Motor neuron (in vitro differentiated cells): ENCODE results near the gene ZFYVE1. TPM values are rescaled to one million over a fixed set of nuclear protein-coding genes. Genes with fewer than 3 reads are reported as not detected.
"Not testable (repeated sequence)": the region's sequence is repeated elsewhere in the genome, so short reads cannot be mapped to it uniquely, and the experiment has no call there.

Experiments
- ATAC-seq, 8 experiments: fragments of 200-7000 bp; cut with Tn5 transposase; replicated peaks in 6 of 8; 2 replicates each; pipeline ENCODE4 v1.8.0; 2021; ENCODE audit warnings: mild to moderate bottlenecking in 8 of 8, moderate library complexity in 8 of 8
- H3K27ac ChIP-seq, 2 donors: fragments of 250-450 bp; sonication (Bioruptor Pico); 2 replicates each; pipeline ENCODE4 v1.9.0; 2021; ENCODE audit warnings: antibody characterized with exemption in 2 of 2, mild to moderate bottlenecking in 2 of 2, moderate library complexity in 1 of 2
- H3K4me1 ChIP-seq, 2 donors: fragments of 250-450 bp; sonication (Bioruptor Pico); replicated peaks in 1 of 2; 2 replicates each; pipeline ENCODE4 v1.6.1; 2021; ENCODE audit warnings: antibody characterized with exemption in 2 of 2, mild to moderate bottlenecking in 2 of 2, moderate library complexity in 1 of 2
- H3K4me3 ChIP-seq, 5 donors: fragments of 250-450 bp; sonication (Bioruptor Pico); 2 replicates each; pipeline ENCODE4 v1.9.0; 2021; ENCODE audit warnings: antibody characterized with exemption in 5 of 5, mild to moderate bottlenecking in 5 of 5, moderate library complexity in 4 of 5
- WGBS, 10 experiments: fragments of 450-650 bp; shearing (Covaris generic); methylation state at CpG; one replicate each; pipeline ENCODE4 v1.0.0; 2022; 5-methylcytosine and 5-hydroxymethylcytosine counted together
- in situ Hi-C, 9 experiments: fragments of 400-800 bp; cut with MboI; loops; one replicate each; pipeline ENCODE4 v1.15.0; 2021; ENCODE audit warnings: low sequenced_read_pairs in 9 of 9, low pct_unique_long_range_greater_than_20kb in 2 of 9; ENCODE audit not compliant: unreplicated experiment in 9 of 9
- total RNA-seq, 8 experiments: library from RNA; unstranded; fragments of 300-600 nt; gene quantifications; 2 replicates each; pipeline versions ENCODE4 v1.2.3 to v1.2.4, GENCODE V29; 2022

Gene ZFYVE1
- total RNA-seq, 8 experiments from 2014 or later: 9.7 to 19.7 (median 12.1) TPM

DNA sequence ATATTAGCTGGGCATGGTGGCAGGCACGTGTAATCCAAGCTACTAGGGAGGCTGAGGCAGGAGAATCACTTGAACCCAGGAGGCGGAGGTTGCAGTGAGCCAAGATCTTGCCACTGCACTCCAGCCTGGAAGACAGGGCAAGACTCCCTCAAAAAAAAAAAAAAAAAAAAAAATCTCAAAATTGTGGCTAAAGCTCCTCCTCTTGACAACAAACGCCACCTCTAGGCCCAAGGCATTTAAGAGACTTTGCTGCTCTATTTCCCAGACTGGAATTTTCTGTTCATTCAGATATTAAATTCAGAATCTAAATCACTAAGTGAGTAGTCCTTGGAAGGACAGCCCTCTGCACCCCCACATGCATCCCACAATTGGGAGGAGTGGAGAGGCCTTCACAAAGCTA is 1.4 kb downstream of the ZFYVE1 start:
- peak overlapping the region in 3 of 5 donors; percentile 60 to 84 (median 81) for H3K4me3 ChIP-seq
- in situ Hi-C loops: no loop called here
- peaks cover 13 to 16% of the 10 kb centered on the region in 2 donors for H3K4me1 ChIP-seq
- no peak for ATAC-seq
- H3K27ac ChIP-seq: no peak overlapping the region
- WGBS, 10 experiments: 59 to 88% (median 71%) methylated on average over 1 to 3 of the region's 3 CpGs; no CpG with 5 or more reads in 5 of the 10 experiments

DNA sequence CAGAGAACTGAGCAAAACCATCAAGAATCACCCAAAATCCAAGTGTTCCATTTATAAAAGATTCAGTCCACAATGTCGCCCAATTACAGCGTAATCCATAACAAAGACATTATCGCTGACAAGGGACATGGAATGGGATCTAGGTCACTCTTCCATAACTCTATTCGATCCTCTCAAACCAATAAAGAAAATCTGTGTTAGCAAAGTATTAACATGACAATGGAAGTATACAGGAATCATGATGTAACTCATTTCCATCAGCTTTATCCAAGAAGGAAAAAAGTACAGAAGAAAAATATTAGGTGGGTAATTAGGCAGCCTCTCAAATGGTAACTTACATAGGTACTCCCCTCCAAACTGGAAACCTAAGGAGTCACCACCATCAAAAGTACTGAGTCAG is 4.9 kb downstream of the ZFYVE1 start:
- peaks cover 13 to 16% of the 10 kb centered on the region in 2 donors for H3K4me1 ChIP-seq
- no peak overlapping the region for H3K27ac ChIP-seq
- in situ Hi-C loops: no loop called here
- ATAC-seq: no peak
- WGBS, 10 experiments: 75 to 100% (median 98%) methylated on average over 1 to 4 of the region's 4 CpGs; no CpG with 5 or more reads in 2 of the 10 experiments
- H3K4me3 ChIP-seq: no peak overlapping the region

DNA sequence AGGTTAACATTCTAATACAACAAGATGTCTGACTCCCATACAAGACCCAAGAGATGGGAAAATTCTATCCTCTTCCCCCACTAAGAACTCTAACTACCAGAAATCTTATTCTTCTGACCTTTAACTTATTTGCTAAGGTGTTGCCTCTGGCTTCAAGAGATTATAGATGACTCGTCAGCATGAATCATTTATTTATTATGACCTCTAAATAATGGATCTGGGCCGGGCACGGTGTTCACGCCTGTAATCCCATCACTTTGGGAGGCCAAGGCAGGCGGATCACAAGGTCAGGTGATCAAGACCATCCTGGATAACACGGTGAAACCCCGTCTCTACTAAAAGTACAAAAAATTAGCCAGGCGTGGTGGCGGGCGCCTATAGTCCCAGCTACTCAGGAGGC is 10.9 kb downstream of the ZFYVE1 start:
- H3K4me3 ChIP-seq, H3K27ac ChIP-seq, ATAC-seq, in situ Hi-C loops, H3K4me1 ChIP-seq: not testable (repeated sequence)
- WGBS, 10 experiments: 60 to 100% (median 93%) methylated on average over 1 to 6 of the region's 10 CpGs; no CpG with 5 or more reads in 4 of the 10 experiments

DNA sequence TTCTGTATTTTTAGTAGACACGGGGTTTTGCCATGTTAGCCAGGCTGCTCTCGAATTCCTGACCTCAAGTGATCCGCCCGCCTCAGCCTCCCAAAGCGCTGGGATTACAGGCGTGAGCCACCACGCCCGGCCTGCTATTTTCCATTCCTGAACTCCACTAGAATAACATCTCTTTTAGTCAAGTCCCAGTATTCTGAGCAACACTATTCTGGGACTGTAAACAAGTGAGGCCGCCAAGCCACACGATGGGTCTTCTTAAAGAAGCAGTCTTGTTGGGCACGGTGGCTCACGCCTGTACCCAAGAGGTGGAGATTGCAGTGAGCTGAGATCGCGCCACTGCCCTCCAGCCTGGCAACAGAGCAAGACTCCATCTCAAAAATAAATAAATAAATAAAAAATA is 11.4 kb downstream of the ZFYVE1 start:
- H3K27ac ChIP-seq, in situ Hi-C loops, H3K4me1 ChIP-seq, H3K4me3 ChIP-seq: not testable (repeated sequence)
- peak in 1 of 8 experiments; percentile 34 for ATAC-seq
- 83 to 100% (median 96%) methylated on average over 2 to 6 of the region's 14 CpGs; no CpG with 5 or more reads in 5 of the 10 experiments for WGBS, 10 experiments

DNA sequence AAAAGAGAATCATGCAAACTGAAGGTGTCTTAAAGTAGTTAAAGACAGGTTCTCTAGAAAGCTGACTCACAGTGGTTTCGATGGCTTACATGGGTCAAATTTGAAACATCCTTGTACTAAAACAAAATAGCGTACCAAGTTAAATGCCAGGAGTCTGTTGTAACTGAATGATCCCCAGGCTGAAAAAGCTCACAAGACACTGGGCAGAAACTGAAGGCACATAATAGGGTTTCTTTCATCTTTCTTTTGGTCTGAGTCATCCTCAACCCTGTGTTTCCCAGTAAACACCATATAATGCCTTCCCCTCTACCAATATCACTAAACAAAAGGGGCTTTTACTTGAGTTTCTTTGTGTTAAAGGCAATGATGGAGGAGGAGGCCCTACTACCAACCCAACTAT is 12.8 kb downstream of the ZFYVE1 start:
- Histone ChIP-seq H3K4me1 (no peaks in the 10 kb centered on the region), H3K4me3 (no peak overlapping the region), H3K27ac (no peak overlapping the region)
- 64 to 100% (median 80%) methylated on average over 1 to 2 of the region's 2 CpGs; no CpG with 5 or more reads in 4 of the 10 experiments for WGBS, 10 experiments
- in situ Hi-C loops: no loop called here
- ATAC-seq: peak in 5 of 8 experiments; percentile 27 to 72 (median 39)

DNA sequence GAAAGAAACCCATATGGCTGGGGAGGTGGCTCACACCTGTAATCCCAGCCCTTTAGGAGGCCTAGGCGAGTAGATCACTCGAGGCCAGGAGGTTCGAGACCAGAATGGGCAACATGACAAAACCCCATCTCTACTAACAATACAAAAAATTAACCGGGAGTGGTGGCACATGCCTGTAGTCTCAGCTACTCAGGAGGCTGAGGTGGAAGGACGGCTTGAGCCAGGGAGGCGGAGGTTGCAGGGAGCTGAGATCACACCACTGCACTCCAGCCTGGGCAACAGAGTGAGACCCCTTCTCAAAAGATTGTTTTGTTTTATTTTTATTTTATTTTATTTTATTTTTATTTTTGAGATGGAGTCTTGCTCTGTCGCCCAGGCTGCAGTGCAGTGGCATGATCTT is 15.7 kb downstream of the ZFYVE1 start:
- ATAC-seq, H3K27ac ChIP-seq, in situ Hi-C loops, H3K4me1 ChIP-seq, H3K4me3 ChIP-seq: not testable (repeated sequence)
- 14 to 100% (median 94%) methylated on average over 1 to 7 of the region's 7 CpGs for WGBS, 10 experiments

DNA sequence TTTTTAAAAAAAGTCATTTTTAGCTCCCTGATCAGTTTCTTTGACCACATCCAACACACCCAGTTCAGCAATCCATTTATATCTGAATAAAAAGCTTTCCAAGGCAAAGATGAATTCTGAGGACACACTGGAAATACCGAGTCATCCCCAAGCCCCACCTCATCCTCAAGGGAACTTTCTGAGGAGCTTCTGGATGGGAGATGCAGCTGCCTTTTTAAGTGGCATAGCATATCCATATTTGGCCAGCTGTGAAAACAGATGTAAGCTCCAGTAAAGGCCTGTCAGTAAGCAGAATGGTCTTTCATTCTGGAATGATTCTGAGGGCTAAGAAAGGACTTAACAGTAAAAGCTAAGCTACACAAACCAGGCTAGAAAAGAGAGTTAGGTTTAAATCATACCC is 18.4 kb downstream of the ZFYVE1 start:
- ATAC-seq: peak in 3 of 8 experiments; percentile 93 to 97 (median 97)
- H3K4me3 ChIP-seq: no peak overlapping the region
- in situ Hi-C loops: no loop called here
- no peak overlapping the region for H3K27ac ChIP-seq
- WGBS, 10 experiments: 0 to 100% (median 100%) methylated on average over 1 of the region's 1 CpG; no CpG with 5 or more reads in 5 of the 10 experiments
- no peaks in the 10 kb centered on the region for H3K4me1 ChIP-seq

DNA sequence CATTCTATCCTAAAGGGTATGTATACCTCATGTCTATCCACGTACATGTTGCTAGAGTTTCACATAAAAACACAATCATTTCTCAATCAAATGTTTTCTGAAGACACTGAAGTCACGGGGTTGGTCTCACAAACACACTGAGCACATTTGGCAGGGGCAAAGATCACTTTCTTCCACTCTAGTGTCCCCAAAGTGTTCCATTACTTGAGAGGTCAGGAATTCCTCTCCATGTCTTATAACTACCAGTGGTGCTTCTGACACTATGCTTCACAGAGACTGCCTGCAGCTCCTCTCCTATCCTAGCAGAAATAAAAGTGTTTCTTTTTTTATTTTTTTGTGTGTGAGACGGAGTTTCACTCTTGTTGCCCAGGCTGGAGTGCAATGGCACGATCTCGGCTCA is 19.1 kb downstream of the ZFYVE1 start:
- WGBS, 10 experiments: 32 to 100% (median 87%) methylated on average over 1 to 5 of the region's 5 CpGs
- Histone ChIP-seq H3K27ac (no peak overlapping the region), H3K4me3 (no peak overlapping the region), H3K4me1 (no peaks in the 10 kb centered on the region)
- no peak for ATAC-seq
- in situ Hi-C loops: no loop called here

DNA sequence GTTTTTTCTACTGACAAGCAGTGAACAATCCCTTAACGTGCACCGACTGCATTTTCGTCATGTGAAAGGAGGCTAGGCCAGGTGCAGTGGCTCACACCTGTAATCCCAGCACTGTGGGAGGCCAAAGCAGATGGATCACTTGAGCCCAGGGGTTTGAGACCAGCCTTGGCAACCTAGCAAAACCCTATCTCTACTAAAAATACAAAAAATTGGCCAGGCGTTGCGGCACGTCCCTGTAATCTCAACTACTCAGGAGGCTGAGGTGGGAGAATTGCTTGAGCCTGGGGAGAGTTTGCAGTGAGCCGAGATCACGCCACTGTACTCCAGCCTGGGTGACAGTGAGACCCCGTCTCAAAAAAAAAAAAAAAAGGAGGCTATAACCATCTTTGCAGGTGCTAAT is 22.3 kb downstream of the ZFYVE1 start:
- H3K4me3 ChIP-seq, H3K4me1 ChIP-seq, in situ Hi-C loops, H3K27ac ChIP-seq, ATAC-seq: not testable (repeated sequence)
- WGBS, 10 experiments: 100% methylated on average over 1 to 4 of the region's 9 CpGs; no CpG with 5 or more reads in 4 of the 10 experiments

DNA sequence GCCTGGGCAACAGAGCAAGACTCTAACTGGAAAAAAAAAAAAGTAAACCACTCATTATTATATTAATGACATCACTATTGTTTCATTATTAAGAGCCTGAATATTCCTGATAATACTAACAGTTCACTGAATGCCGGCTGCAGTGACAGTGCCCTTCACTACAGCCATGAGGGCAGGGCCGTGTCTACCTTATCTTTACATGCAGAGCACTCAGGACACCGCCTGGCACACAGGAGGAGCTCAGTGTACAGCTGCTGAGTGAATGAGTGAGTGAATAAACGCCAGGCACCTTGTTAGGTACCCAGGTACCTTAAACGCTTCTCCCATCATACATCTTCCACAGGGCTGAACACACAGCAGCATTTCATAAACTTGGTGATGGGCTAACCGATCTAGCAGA is 23.2 kb downstream of the ZFYVE1 start:
- in situ Hi-C loops: no loop called here
- H3K4me3 ChIP-seq: no peak overlapping the region
- no peak overlapping the region for H3K27ac ChIP-seq
- ATAC-seq: no peak
- H3K4me1 ChIP-seq: no peaks in the 10 kb centered on the region
- 82 to 100% (median 97%) methylated on average over 1 to 5 of the region's 6 CpGs; no CpG with 5 or more reads in 3 of the 10 experiments for WGBS, 10 experiments

DNA sequence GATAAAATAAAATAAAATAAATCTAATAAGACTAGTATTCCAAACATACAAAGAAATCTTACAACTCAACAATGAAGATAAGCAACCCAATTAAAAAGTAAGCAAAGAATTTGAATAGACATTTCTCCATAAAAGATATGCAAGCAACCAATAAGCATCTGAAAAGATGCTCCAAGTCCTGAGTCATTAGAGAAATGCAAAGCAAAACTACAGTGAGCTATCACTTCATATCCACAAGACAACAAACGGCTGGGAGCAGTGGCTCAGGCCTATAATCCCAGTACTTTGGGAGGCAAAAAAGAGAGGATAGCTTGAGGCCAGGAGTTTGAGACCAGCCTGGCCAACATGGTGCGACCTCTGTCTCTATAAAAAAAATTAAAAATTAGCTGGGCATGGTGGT is 26.8 kb downstream of the ZFYVE1 start:
- ATAC-seq: peak in 2 of 8 experiments; percentile 59 to 63
- in situ Hi-C loops: no loop called here
- WGBS, 10 experiments: 67 to 100% (median 86%) methylated on average over 1 to 2 of the region's 2 CpGs; no CpG with 5 or more reads in 1 of the 10 experiments
- Histone ChIP-seq H3K4me3 (no peak overlapping the region), H3K4me1 (no peaks in the 10 kb centered on the region), H3K27ac (no peak overlapping the region)

DNA sequence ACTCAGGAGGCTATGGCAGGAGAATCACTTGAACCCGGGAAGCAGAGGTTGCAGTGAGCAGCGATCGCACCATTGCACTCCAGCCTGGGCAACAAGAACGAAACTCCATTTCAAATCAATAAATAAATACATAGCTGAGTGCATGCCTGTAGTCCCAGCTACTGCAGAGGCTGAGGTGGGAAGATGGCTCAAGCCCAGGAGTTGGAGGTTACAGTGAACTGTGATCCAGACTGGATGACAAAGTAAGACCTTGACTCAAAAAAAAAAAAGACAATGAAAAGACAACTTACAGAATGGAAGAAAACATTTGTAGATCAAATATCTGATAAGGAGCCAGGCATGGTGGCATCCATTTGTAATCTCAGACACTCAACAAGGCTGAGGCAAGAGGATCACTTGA is 27.6 kb downstream of the ZFYVE1 start:
- Histone ChIP-seq H3K27ac (no peak overlapping the region), H3K4me3 (no peak overlapping the region), H3K4me1 (no peaks in the 10 kb centered on the region)
- no peak for ATAC-seq
- 79 to 100% (median 87%) methylated on average over 1 to 3 of the region's 4 CpGs; no CpG with 5 or more reads in 4 of the 10 experiments for WGBS, 10 experiments
- in situ Hi-C loops: no loop called here

DNA sequence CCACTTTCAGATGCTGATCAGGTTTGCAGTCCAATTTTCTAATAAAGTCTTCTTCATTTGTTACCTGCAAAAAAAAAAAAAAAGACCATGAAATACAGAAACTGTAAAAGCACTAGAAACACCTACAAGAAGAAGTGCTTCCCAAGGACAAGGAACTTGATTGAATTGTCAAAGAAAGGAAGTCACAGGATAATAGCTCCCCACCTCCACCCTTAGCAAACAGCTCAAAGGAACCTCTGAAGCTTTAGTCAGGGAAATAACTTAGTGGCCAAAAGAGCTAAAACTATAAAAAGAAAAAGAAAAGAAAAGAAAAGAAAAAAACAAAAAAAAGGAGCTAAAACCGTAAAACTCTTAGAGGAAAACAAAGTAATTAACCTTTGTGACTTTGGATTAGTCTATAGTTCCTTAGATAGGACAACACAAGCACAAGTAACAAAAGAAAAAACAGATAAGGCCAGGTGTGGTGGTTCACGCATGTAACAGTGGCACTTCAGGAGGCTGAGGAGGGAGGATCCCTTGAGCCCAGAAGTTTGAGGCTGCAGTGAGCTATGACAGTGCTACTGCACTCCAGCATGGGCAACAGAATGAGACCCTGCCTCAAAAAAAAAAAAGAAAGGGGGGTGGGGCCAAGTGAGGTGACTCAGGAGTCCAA is 28.5 kb downstream of the ZFYVE1 start:
- WGBS, 10 experiments: 83 to 94% (median 93%) methylated on average over 1 to 2 of the region's 2 CpGs; no CpG with 5 or more reads in 2 of the 10 experiments
- H3K27ac ChIP-seq: no peak overlapping the region
- in situ Hi-C loops: no loop called here
- H3K4me3 ChIP-seq: no peak overlapping the region
- ATAC-seq: no peak
- no peaks in the 10 kb centered on the region for H3K4me1 ChIP-seq

DNA sequence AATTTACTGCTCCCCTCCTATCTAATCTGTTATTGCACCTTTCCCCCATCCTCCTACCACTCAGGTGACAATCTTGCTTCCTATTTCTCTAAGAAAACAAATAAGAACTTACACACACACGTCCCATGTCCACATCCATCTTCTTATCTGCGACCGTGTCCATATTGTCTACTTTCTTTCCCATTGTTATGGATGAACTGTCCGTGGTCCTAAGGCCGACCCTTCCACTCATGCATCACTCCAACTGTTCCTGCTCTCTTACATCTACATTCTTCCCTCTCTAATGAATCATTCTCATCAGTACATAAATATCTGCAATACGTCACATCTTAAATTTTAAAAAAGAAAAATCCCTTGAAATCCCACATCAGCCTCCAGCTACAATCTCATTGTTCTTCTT is 30.0 kb downstream of the ZFYVE1 start:
- H3K4me1 ChIP-seq: no peaks in the 10 kb centered on the region
- 64 to 100% (median 85%) methylated on average over 1 to 6 of the region's 6 CpGs for WGBS, 10 experiments

More for the DNA sequence above, 30.0 kb downstream of the ZFYVE1 start:
- H3K4me3 ChIP-seq: no peak overlapping the region
- no peak overlapping the region for H3K27ac ChIP-seq
- in situ Hi-C loops: no loop called here
- ATAC-seq: no peak
